ENCODE measurements around the gene FSIP1. TPM values are rescaled to one million over a fixed set of nuclear protein-coding genes. Genes with fewer than 3 reads are reported as not detected.

FSIP1 gene
- total RNA-seq, 1 donor from 2014 or later: 0.73 TPM

DNA sequence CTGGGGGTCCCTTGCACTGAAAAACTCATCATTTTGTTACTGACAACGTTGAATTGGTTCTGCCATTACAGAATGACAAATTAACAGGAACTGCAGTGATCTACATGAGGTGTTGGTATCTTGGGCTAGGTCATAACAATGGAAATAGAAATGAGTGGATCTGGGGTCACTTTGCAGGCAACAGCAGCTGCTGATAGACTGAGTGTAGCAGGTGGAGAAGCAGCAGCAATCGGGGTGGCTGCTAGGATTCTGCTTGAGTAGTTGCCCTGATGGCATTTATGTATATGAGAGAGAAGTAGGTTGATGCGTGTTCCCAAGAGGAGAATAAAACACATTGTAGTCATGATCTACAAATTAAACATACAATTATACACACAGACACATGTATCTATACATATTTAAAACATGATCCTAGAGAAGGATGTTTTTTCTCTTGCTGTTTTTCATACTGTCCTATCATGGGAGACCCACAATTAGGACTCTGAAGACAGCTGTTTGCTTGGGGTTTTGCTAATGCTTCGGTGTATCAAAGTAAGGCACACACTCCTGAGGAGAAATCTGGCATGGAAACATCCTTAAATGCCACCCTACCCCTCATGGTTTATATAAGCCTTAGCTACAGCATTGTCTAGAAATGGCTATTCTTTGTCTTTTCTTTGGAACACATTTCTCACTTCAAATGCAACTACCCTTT, 217.5 kb downstream of the FSIP1 start:
- no peak for DNase-seq (ENCODE audit: missing footprints)
- intact Hi-C loops (cut with DNase I): no loop called here
- no peak for ATAC-seq

DNA sequence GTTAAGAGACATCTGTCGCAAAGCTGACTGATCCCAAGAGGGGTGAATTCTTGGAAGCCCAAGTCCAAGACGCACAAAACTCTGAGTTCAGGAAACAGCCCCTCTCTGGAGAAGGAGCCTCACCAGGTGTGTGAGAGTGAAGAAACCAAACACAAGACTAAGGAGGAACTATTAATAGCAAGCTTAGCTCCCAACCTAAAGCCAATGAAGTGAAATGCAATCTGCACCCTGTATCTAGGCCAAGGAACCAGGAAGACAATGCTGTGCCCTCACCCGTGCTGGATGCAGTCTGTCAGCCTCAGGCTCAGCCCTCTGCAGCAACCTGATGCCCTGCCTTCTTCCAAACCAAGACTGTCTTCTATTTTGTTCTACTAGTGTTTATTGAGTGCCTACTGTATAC, 224.2 kb downstream of the FSIP1 start:
- ATAC-seq (no peak), DNase-seq (ENCODE audit: missing footprints) (no peak)
- intact Hi-C loops (cut with DNase I): no loop called here

DNA sequence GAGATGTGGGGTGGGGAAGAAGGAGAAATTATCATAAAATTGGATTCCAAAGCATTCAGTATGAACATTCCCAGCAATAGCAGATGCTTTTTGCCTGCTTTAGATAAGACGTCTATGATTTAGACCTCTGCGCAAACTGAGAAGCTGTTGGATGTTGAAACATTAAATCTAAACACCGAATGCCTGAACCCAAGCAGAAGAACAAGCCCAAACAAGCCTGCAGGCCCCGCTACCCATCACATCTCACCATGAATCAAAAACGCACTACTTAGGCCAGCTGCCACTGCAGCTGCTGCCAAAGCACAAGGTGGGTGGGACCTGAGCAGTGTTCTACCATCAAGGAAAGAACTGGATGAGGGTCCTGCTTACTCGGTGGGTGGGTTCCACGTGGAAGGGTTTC, 226.2 kb downstream of the FSIP1 start:
- intact Hi-C loops (cut with DNase I): no loop called here
- no peak for DNase-seq (ENCODE audit: missing footprints)
- no peak for ATAC-seq

DNA sequence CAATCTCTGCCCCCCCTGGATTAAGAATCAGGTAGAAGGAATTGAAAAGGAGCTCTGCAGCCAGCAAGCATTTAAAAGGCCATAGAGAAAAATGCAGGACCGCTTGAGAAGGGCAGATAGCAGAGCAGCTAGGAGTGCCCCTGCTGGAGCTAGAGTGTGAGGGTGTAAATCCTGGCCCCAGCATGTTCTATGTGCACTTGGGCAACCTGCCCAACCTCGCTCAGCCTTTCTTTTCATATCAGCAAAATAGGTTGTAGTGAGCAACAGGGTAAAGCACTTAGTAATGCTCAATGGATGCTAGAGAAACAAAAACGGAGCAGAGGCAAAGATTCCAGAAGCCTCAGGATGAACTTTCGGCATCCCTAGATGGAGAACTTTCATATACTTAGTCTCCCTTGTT, 226.8 kb downstream of the FSIP1 start:
- intact Hi-C loops (cut with DNase I): no loop called here
- ATAC-seq: no peak
- no peak for DNase-seq (ENCODE audit: missing footprints)

DNA sequence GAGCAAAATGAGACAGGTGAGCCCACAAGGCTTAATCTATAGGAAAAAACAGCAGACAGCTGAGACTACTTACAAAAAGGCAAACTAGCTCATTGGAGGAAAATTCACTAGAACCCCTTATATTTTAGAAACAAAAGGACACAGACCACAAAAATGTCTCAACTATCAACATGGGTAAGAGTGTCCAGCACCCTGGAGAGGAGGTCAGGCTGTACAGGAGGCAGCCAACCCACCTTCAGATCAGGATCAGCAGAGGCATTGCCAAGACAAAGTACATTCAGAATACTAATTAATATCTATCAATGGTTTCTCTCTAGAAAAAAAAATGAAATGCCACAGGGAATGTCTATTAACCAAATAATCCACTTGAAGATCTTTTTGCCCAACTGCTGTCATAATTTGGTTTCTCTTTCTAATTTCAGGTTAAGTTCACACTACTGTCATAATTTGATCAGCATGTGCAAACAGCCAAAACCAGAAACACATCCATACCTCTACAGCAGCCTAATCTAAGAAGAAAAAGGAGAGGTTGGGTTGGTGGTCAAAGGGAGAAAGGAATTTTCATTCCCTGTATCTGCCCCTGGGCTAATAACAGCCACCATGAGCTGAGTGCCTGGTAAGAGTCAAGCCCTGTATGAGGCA, 227.8 kb downstream of the FSIP1 start:
- DNase-seq (ENCODE audit: missing footprints) (no peak), ATAC-seq (no peak)
- intact Hi-C loops (cut with DNase I): no loop called here

DNA sequence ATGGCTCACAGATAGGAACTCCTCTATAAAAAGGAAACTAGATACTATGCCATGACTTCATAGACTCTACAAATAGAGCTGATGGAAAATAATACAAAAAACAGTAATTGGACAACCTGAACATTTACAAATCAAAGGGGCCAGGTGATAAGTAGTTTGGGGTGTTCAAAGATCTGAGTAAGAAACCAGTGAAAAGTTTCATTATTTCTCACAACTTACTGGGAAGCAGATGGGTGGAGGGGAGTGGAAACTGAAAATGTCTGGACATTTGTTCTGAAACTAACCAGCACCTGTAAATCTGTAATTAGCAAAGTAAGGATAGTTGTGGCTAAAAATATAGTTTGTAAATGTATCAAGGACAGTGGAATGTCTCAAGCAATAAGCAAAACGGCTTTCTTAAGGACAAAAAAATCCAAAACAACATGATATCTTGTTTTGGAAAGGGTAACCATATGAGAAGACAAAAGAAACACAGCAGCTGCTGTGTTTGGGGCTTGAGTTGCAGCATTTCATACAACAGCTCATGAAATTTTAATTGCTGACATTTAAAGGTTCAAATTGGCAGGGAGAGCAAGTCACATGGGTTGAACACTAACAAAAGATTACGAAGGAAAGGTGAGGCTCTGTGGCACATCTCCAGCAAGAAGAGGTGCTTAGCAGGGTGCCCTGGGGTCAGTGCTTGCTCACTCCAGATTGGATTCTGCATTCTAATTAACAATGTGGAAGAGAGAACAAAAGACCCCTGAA, 228.5 kb downstream of the FSIP1 start:
- intact Hi-C loops (cut with DNase I): no loop called here

DNA sequence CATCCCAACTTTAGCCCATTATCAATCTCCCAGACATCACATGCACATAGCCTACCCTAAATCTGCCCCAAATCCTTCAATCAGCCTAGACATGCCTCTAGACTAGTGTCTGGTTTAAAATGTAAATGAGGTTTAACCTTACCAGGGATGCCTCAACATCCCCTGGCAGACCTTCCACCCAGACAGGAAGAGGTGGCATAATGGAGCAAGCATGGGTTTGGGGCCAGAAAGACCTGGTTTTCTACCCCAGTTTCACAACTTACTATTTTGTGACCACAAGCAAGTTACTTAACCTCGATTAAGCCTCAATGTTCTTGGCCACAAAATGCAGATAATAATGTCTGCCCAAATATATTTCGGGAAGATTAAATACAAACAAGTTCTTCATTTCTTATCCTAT, 230.1 kb downstream of the FSIP1 start:
- ATAC-seq (no peak), DNase-seq (ENCODE audit: missing footprints) (no peak)
- intact Hi-C loops (cut with DNase I): no loop called here

More for the DNA sequence above, 228.5 kb downstream of the FSIP1 start:
- DNase-seq (ENCODE audit: missing footprints): no peak
- no peak for ATAC-seq

DNA sequence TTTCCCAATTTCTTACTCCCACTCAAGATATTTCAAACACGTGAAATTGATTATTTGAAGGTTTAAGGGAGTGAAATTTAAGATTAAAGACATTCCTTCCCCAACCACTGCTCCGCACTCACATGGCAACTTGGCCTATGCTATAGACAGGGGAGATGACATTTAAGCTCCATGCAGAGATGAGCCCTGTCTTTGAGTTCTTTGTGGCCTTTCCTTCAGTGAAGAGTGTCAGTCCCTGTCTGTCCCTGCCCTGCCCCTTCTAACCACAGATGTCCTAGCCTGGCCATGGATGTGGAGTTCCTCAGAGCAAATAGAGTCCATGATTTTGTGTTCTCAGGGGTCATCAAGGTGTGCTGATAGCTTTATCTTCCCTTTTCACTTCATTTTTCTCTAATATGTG, 231.2 kb downstream of the FSIP1 start:
- ATAC-seq: no peak
- intact Hi-C loops (cut with DNase I): no loop called here

More for the DNA sequence above, 231.2 kb downstream of the FSIP1 start:
- DNase-seq (ENCODE audit: missing footprints): no peak

Other genes with a start within 250 kb of the FSIP1 start
- gene THBS1, start 201.8 kb downstream of the FSIP1 start, total RNA-seq: 35.4 TPM
- 1.8 TPM for gene GPR176, start 137.4 kb upstream of the FSIP1 start, total RNA-seq
- gene EIF2AK4, start 151.3 kb upstream of the FSIP1 start, total RNA-seq: 23.3 TPM

All from Right ventricle myocardium inferior (tissue), 1 donor.